ENCODE measurements around the gene SLC18B1. TPM values are rescaled to one million over a fixed set of nuclear protein-coding genes. Genes with fewer than 3 reads are reported as not detected.
A peak's percentile ranks its signal among the peaks of the same experiment; 100 is the strongest.

SLC18B1 gene
- total RNA-seq, 2 experiments from 2014 or later, result 5.8 to 6.0 TPM

- Histone ChIP-seq H2AFZ (ENCODE audit: low read length) (no peak overlapping the region), H3K4me2 (ENCODE audit: low read length) (no peak overlapping the region), H4K20me1 (ENCODE audit: insufficient read depth, low read length) (no peaks in the 10 kb centered on the region), H3K36me3 (ENCODE audit: insufficient read depth, low read length) (no peaks in the 10 kb centered on the region), H3K9me3 (ENCODE audit: low read length) (no peaks in the 10 kb centered on the region), H3K27ac (ENCODE audit: low read depth, low read length, poor library complexity, severe bottlenecking) (no peak overlapping the region), H3K79me2 (ENCODE audit: insufficient read depth, low read depth, low read length) (no peaks in the 10 kb centered on the region), H3K4me3 (ENCODE audit: low read depth, low read length, poor library complexity, severe bottlenecking) (no peak overlapping the region), H3K9me2 (ENCODE audit: insufficient read depth, low read length) (no peaks in the 10 kb centered on the region), H3K4me1 (ENCODE audit: insufficient read depth, low read length, poor library complexity, severe bottlenecking) (peaks cover 7% of the 10 kb centered on the region)
- ChIA-PET CTCF (ENCODE audit: unreplicated experiment) (interaction anchor here (1.4 kb wide), 1 partner anchor 21 kb away, joined by 3 read pairs; no protein-coding TSS in a partner anchor), POLR2A (interaction anchor here (0.8 kb wide), 1 partner anchor 12 kb away, joined by 3 read pairs; no protein-coding TSS in a partner anchor)
- intact Hi-C loops (cut with micrococcal nuclease; ENCODE audit: unreplicated experiment), result no loop called here
- no TSS peak for BruUV-seq (replicated peaks)
- DNase-seq (ENCODE audit: low spot score), result no peak
- TF ChIP-seq CTCF (conservative IDR thresholded peaks at IDR 0.05; ENCODE audit: low read length) (0 out of 2 replicates have a peak, but pooled peaks have one; percentile 32), EZH2phosphoT487 (IDR thresholded peaks at IDR 0.05; ENCODE audit: borderline replicate concordance, low read depth, low read length) (no peak)
Measured at GRCh38 chr6:132728616-132729015, 69.8 kb downstream of the SLC18B1 start.

GRCh38 chr6:132726608-132726975 lies 71.8 kb downstream of the SLC18B1 start:
- H3K79me2 ChIP-seq (ENCODE audit: insufficient read depth, low read depth, low read length), result no peaks in the 10 kb centered on the region
- no peak for DNase-seq (ENCODE audit: low spot score)
- CTCF ChIA-PET (ENCODE audit: unreplicated experiment), result no interaction called here

More at GRCh38 chr6:132726608-132726975, 71.8 kb downstream of the SLC18B1 start:
- H3K9me3 ChIP-seq (ENCODE audit: low read length), result no peaks in the 10 kb centered on the region
- H3K27ac ChIP-seq (ENCODE audit: low read depth, low read length, poor library complexity, severe bottlenecking), result no peak overlapping the region
- H4K20me1 ChIP-seq (ENCODE audit: insufficient read depth, low read length), result no peaks in the 10 kb centered on the region
- H3K36me3 ChIP-seq (ENCODE audit: insufficient read depth, low read length), result no peaks in the 10 kb centered on the region
- H3K4me1 ChIP-seq (ENCODE audit: insufficient read depth, low read length, poor library complexity, severe bottlenecking), result peaks cover 7% of the 10 kb centered on the region
- no peaks in the 10 kb centered on the region for H3K9me2 ChIP-seq (ENCODE audit: insufficient read depth, low read length)
- H2AFZ ChIP-seq (ENCODE audit: low read length), result peak overlapping the region; percentile 45; the same call in 1 of the 2 replicates
- H3K4me3 ChIP-seq (ENCODE audit: low read depth, low read length, poor library complexity, severe bottlenecking), result no peak overlapping the region
- TF ChIP-seq CTCF (conservative IDR thresholded peaks at IDR 0.05; ENCODE audit: low read length) (no peak), EZH2phosphoT487 (IDR thresholded peaks at IDR 0.05; ENCODE audit: borderline replicate concordance, low read depth, low read length) (no peak)
- BruUV-seq (replicated peaks), result no TSS peak
- POLR2A ChIA-PET, result interaction anchor here (1.0 kb wide), 1 partner anchor 31 kb away, joined by 3 read pairs; the partner anchor contains the start of gene VNN2
- intact Hi-C loops (cut with micrococcal nuclease; ENCODE audit: unreplicated experiment), result no loop called here
- H3K4me2 ChIP-seq (ENCODE audit: low read length), result no peak overlapping the region
